Esophagus muscularis mucosa (tissue), 4 donors: ENCODE measurements around the gene WFDC8.

Source experiments
- EP300 ChIP-seq: sonication (generic); formaldehyde crosslinking; IDR thresholded peaks from one replicate; pipeline ENCODE4 v1.6.1; 2017; ENCODE audit warnings: antibody characterized with exemption
- POLR2A ChIP-seq: fragments of 450-650 bp; IDR thresholded peaks from one replicate; pipeline ENCODE4 v1.6.1; 2017; ENCODE audit warnings: antibody characterized with exemption, moderate library complexity, mild to moderate bottlenecking, low read depth
- POLR2AphosphoS5 ChIP-seq, 2 donors: sonication (generic); formaldehyde crosslinking; IDR thresholded peaks; one replicate each; pipeline ENCODE4 v1.6.1; 2017; ENCODE audit warnings: antibody characterized with exemption in 2 of 2
- TF ChIP-seq, protein P1 (sequence below), 3 experiments: fragments of 200-600 bp in 2 of 3; fragments of 450-650 bp in 1 of 3; sonication (generic) in 2 of 3; IDR thresholded peaks; one replicate each; pipeline ENCODE4 v1.5.1; 2017 to 2019; ENCODE audit warnings: antibody characterized with exemption in 3 of 3, mild to moderate bottlenecking in 2 of 3, moderate library complexity in 1 of 3

DNA sequence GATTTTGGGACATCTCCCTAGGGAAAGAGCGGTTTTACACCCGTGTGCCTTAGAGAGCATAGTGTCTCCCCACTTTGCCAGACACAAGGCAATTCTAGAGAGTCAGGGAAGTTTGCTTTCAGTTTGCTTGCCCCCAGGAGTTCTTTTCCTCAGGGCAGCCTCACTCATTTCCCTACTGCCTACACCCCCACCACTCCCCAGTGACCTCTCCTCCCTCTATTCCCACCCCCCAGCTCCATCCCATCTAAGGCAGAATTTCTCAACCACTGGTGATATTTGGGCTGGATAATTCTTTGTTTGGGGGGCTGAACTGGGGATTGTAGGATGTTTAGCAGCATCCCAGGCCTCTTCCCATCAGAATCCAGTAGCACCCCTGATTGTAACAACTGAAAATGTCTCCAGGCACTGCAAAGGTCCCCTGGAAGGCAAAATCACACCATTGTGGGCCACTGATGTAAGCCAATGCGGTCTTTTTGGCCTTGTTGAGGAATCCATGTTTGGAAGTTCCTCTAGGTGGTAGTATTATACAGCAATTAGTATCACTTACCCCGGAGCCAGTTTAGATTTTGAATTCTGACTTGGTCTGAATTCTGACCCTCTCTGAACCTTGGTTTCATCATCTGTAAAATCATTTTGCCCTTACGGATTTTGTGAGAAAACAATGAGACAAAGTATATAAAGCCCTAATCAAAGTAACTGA, 33.2 kb downstream of the WFDC8 start:
- TF ChIP-seq, protein P1, sequence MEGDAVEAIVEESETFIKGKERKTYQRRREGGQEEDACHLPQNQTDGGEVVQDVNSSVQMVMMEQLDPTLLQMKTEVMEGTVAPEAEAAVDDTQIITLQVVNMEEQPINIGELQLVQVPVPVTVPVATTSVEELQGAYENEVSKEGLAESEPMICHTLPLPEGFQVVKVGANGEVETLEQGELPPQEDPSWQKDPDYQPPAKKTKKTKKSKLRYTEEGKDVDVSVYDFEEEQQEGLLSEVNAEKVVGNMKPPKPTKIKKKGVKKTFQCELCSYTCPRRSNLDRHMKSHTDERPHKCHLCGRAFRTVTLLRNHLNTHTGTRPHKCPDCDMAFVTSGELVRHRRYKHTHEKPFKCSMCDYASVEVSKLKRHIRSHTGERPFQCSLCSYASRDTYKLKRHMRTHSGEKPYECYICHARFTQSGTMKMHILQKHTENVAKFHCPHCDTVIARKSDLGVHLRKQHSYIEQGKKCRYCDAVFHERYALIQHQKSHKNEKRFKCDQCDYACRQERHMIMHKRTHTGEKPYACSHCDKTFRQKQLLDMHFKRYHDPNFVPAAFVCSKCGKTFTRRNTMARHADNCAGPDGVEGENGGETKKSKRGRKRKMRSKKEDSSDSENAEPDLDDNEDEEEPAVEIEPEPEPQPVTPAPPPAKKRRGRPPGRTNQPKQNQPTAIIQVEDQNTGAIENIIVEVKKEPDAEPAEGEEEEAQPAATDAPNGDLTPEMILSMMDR (IDR thresholded peaks at IDR 0.05), result peak in 2 of 3 experiments; percentile 33 to 42
- TF ChIP-seq POLR2AphosphoS5 (IDR thresholded peaks at IDR 0.05) (no peak), EP300 (no peak), POLR2A (no peak)
